Esophagus squamous epithelium (tissue), 5 donors: ENCODE measurements around the gene MAP7D1. TPM values are rescaled to one million over a fixed set of nuclear protein-coding genes. Genes with fewer than 3 reads are reported as not detected.

Experiments used
- DNase-seq: peaks from one replicate; lab custom pipeline; 2025; lab: John Stamatoyannopoulos, UW
- H3K27ac ChIP-seq, 4 donors: fragments of 200-600 bp; sonication (generic); one replicate each; pipeline ENCODE4 v1.5.1; 2016 to 2019; ENCODE audit warnings: mild to moderate bottlenecking in 1 of 4
- H3K27me3 ChIP-seq, 4 donors: fragments of 200-600 bp; sonication (generic); 1 replicate in 3 of 4; 2 replicates in 1 of 4; pipeline versions ENCODE4 v1.5.1 to v1.6.0; 2017 to 2021; ENCODE audit warnings: antibody characterized with exemption in 1 of 4
- H3K36me3 ChIP-seq, 3 donors: fragments of 200-600 bp; sonication (generic); one replicate each; pipeline ENCODE4 v1.5.1; 2016 to 2019
- H3K4me1 ChIP-seq, 3 donors: fragments of 200-600 bp; sonication (generic); one replicate each; pipeline ENCODE4 v1.5.1; 2017 to 2019
- H3K4me3 ChIP-seq, 4 donors: fragments of 200-600 bp; sonication (generic); 1 replicate in 3 of 4; 2 replicates in 1 of 4; pipeline ENCODE4 v1.5.1; 2016 to 2019; ENCODE audit warnings: mild to moderate bottlenecking in 2 of 4, moderate library complexity in 1 of 4
- H3K9me3 ChIP-seq, 3 donors: fragments of 200-600 bp; sonication (generic); one replicate each; pipeline ENCODE4 v1.5.1; 2016 to 2019
- CTCF ChIP-seq, 6 experiments: fragments of 450-650 bp in 4 of 6; fragments of 200-600 bp in 2 of 6; sonication (generic) in 2 of 6; IDR thresholded peaks; one replicate each; pipeline ENCODE4 v1.5.1; 2016 to 2019; ENCODE audit warnings: antibody characterized with exemption in 6 of 6, mild to moderate bottlenecking in 4 of 6, moderate library complexity in 4 of 6
- POLR2A ChIP-seq, 4 donors: fragments of 450-650 bp; IDR thresholded peaks; one replicate each; pipeline ENCODE4 v1.6.1; 2017; ENCODE audit warnings: antibody characterized with exemption in 4 of 4, mild to moderate bottlenecking in 4 of 4, moderate library complexity in 3 of 4
- WGBS, 2 donors: methylation state at CpG; one replicate each; pipeline ENCODE4 v1.1.5; 2018; 5-methylcytosine and 5-hydroxymethylcytosine counted together
- intact Hi-C: fragments of 100-400 bp; cut with DNase I; formaldehyde crosslinking; loops from one replicate; pipeline ENCODE4 v1.15.0; 2022
- total RNA-seq, 4 donors: library from RNA; depleted of rRNA; stranded (reverse); fragments of >200 nt; gene quantifications; one replicate each; pipeline ENCODE4 v1.1.0, GENCODE V29; 2016
- donor health status: DM: yes; HTN: yes; CAD: no.

MAP7D1 gene
- total RNA-seq, 4 donors from 2014 or later, result 59.4 to 180 (median 92.9) TPM

DNA sequence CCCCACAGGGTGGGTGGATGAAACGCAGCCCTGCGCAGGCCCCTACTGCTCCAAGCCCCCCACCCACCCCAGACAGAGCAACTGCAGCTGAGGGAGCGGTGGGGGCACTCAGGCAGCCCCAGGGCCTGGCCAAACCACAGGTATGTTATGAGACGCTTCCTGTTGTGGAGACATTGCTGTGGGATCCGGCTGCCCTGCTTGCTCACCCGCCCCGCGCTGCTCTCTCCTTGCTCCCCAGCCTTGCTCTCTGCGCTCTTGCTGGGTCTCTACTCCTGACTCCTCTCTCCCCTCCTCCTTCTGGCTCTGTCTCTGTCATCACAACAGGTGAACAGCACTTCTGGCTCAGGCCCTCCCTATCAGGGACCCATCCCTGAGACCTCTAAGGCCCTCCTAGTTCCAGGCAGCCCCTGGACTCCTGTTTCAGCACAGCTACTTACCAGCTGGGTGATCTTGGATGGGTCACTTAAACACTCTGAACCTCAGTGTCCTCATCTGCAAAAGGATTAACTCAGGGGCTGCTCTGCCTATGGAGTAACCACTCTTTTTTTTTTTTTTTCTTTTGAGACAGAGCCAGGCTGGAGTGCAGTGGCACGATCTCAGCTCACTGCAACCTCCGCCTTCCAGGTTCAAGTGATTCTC, 46.8 kb upstream of the MAP7D1 start:
- no peak overlapping the region for H3K4me3 ChIP-seq
- no peaks in the 10 kb centered on the region for H3K36me3 ChIP-seq
- no peaks in the 10 kb centered on the region for H3K9me3 ChIP-seq
- intact Hi-C loops, result no loop called here
- no peaks in the 10 kb centered on the region for H3K4me1 ChIP-seq
- DNase-seq, result no peak
- H3K27me3 ChIP-seq, result no peaks in the 10 kb centered on the region
- WGBS, 2 donors, result 53 to 78% methylated on average over 8 of the region's 11 CpGs
- no peak overlapping the region for H3K27ac ChIP-seq
- TF ChIP-seq POLR2A (IDR thresholded peaks at IDR 0.05) (no peak), CTCF (IDR thresholded peaks at IDR 0.05) (no peak)

DNA sequence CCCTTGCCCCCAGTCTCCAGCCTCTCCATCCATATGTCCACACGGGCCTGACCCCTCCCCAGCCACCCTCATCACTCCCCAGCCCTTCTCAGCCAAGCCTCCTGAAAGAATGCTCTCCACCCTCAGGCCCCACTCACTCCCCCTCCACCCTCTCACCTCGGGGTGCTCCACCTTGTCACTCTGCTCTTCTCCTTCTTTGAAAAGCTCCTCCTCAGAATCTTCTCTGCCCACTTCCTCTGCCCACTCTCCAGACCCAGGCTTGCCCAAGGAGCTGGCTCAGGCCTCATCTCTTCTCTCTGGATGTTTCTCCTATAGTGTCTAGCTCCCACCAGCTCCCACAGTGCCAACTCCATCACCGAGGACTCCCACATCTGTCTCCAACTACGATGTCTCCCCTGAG, 44.8 kb upstream of the MAP7D1 start:
- H3K4me3 ChIP-seq, result no peak overlapping the region
- no peak for DNase-seq
- no peak overlapping the region for H3K27ac ChIP-seq
- intact Hi-C loops, result loop anchor here (10.0 kb wide), 1 partner anchor 174 kb away; no protein-coding TSS in a partner anchor
- peaks cover 0 to 13% (median 10%) of the 10 kb centered on the region in 3 donors for H3K4me1 ChIP-seq
- no peaks in the 10 kb centered on the region for H3K27me3 ChIP-seq
- WGBS, 2 donors, result 59 to 66% methylated on average over 4 of the region's 4 CpGs
- no peaks in the 10 kb centered on the region for H3K36me3 ChIP-seq
- TF ChIP-seq POLR2A (IDR thresholded peaks at IDR 0.05) (no peak), CTCF (IDR thresholded peaks at IDR 0.05) (no peak)
- no peaks in the 10 kb centered on the region for H3K9me3 ChIP-seq

GRCh38 chr1:36112823-36113222, 43.1 kb upstream of the MAP7D1 start:
- TF ChIP-seq POLR2A (IDR thresholded peaks at IDR 0.05), result no peak
- TF ChIP-seq CTCF (IDR thresholded peaks at IDR 0.05), result no peak
- H3K27ac ChIP-seq, result no peak overlapping the region
- no peaks in the 10 kb centered on the region for H3K9me3 ChIP-seq
- peaks cover 0 to 24% (median 10%) of the 10 kb centered on the region in 3 donors for H3K4me1 ChIP-seq
- H3K4me3 ChIP-seq, result no peak overlapping the region
- H3K36me3 ChIP-seq, result no peaks in the 10 kb centered on the region
- DNase-seq, result no peak
- intact Hi-C loops, result loop anchor here (10.0 kb wide), 1 partner anchor 172 kb away; no protein-coding TSS in a partner anchor
- no peaks in the 10 kb centered on the region for H3K27me3 ChIP-seq
- 84% methylated on average over 5 to 9 of the region's 9 CpGs for WGBS, 2 donors

DNA sequence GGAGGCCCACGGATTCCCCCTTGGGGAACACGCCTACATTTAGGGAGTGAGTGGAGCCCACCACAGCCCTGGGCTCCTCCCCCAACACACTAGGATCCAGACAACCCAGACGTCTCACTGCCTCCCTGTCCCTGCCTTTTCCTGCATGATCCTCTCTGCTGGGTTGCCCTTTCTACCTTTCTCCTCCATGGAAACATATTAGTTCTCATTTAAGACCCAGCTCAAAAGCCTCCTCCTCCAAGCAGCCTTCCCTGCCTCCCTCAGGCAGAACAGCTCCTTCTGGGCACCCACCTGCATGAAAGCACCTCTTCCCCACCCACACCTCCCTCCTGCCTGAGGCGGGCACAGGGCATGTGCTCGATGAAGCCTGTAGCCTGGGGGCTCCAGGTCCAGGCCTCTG, 41.6 kb upstream of the MAP7D1 start:
- Histone ChIP-seq H3K9me3 (no peaks in the 10 kb centered on the region), H3K27ac (peak overlapping the region in 3 of 4 donors; percentile 64 to 83 (median 75)), H3K4me1 (peaks cover 0 to 27% (median 10%) of the 10 kb centered on the region in 3 donors), H3K27me3 (no peaks in the 10 kb centered on the region), H3K36me3 (no peaks in the 10 kb centered on the region), H3K4me3 (no peak overlapping the region)
- WGBS, 2 donors, result 65 to 68% methylated on average over 4 to 5 of the region's 5 CpGs
- intact Hi-C loops, result loop anchor here (10.0 kb wide), 1 partner anchor 170 kb away; no protein-coding TSS in a partner anchor
- DNase-seq, result no peak
- TF ChIP-seq POLR2A (IDR thresholded peaks at IDR 0.05), result no peak
- no peak for TF ChIP-seq CTCF (IDR thresholded peaks at IDR 0.05)

DNA sequence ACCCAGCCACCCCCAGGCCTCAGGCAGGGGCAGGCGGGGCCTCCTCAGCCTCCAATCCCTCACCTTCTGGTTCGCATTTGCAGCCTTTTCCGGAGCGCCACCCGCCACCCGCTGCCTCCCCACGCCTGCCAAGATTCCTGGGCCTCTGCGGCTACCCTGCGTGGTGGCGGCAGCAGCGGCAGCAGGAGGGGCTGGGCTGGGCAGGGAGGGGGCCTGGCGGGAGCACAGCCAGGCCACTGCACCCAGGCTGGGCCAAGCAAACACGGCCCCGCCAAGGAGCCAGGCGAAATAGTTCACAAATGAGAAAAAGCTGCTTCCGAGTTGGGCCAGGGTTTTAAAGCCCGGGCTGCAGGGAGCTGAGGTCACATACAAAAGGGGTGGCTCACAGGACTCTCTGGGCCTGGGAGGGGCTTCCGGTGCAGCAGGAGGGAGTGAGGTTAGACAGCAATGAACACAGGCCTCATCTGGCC, 40.7 kb upstream of the MAP7D1 start:
- Histone ChIP-seq H3K9me3 (no peaks in the 10 kb centered on the region), H3K4me1 (peaks cover 0 to 35% (median 10%) of the 10 kb centered on the region in 3 donors), H3K27me3 (no peaks in the 10 kb centered on the region), H3K4me3 (peak overlapping the region in 1 of 4 donors; percentile 2), H3K27ac (peak overlapping the region; percentile 15 to 83 (median 70)), H3K36me3 (no peaks in the 10 kb centered on the region)
- intact Hi-C loops, result loop anchor here (10.0 kb wide), 1 partner anchor 170 kb away; no protein-coding TSS in a partner anchor
- TF ChIP-seq CTCF (IDR thresholded peaks at IDR 0.05), result no peak
- TF ChIP-seq POLR2A (IDR thresholded peaks at IDR 0.05), result no peak
- DNase-seq, result no peak
- 80 to 87% methylated on average over 2 to 3 of the region's 18 CpGs for whole genome bisulfite sequencing, 2 donors
